HG03378 (cell line): ENCODE results near the gene PRKACG.
A peak's percentile ranks its signal among the peaks of the same experiment; 100 is the strongest.
"Not testable (repeated sequence)": the region's sequence is repeated elsewhere in the genome, so short reads cannot be mapped to it uniquely, and the experiment has no call there.

Source experiments
- ATAC-seq: cut with Tn5 transposase; IDR thresholded peaks from one replicate; pipeline ENCODE4 v1.9.1; 2021; ENCODE audit warnings: mild to moderate bottlenecking, moderate library complexity; ENCODE audit not compliant: unreplicated experiment

The PRKACG gene

GRCh38 chr9:69014013-69014412, at the start of gene PRKACG:
Gene PRKACG, minus strand, starts transcription at chr9:69014113. Its CDS starts 21 bp downstream, at chr9:69014092.
- no peak for ATAC-seq

GRCh38 chr9:69062195-69062594, 48.3 kb upstream of the PRKACG start:
- no peak for ATAC-seq

- ATAC-seq = no peak
Observed at GRCh38 chr9:69060766-69061165, 46.9 kb upstream of the PRKACG start.

- ATAC-seq = no peak
Observed at GRCh38 chr9:69058101-69058500, 44.2 kb upstream of the PRKACG start.

GRCh38 chr9:69056191-69056815, 42.4 kb upstream of the PRKACG start:
- ATAC-seq = no peak

GRCh38 chr9:69054989-69055388, 41.1 kb upstream of the PRKACG start:
- ATAC-seq = no peak

GRCh38 chr9:69050936-69051335, 37.0 kb upstream of the PRKACG start:
- not testable (repeated sequence) for ATAC-seq

- ATAC-seq = no peak
Observed at GRCh38 chr9:69049094-69049493, 35.2 kb upstream of the PRKACG start.

GRCh38 chr9:69047371-69047770, 33.5 kb upstream of the PRKACG start:
- ATAC-seq = no peak

GRCh38 chr9:69046723-69047122, 32.8 kb upstream of the PRKACG start:
- ATAC-seq = no peak

GRCh38 chr9:69045821-69046220, 31.9 kb upstream of the PRKACG start:
- no peak for ATAC-seq

GRCh38 chr9:69044240-69045219, 30.6 kb upstream of the PRKACG start:
- ATAC-seq = no peak

- ATAC-seq = no peak
Observed at GRCh38 chr9:69040646-69041045, 26.7 kb upstream of the PRKACG start.

- ATAC-seq = no peak
Observed at GRCh38 chr9:69036799-69037198, 22.9 kb upstream of the PRKACG start.

- ATAC-seq = peak; percentile 28
Observed at GRCh38 chr9:69036309-69036708, 22.4 kb upstream of the PRKACG start.

GRCh38 chr9:69035438-69036308, 21.8 kb upstream of the PRKACG start, which contains the start of gene FXN:
Gene FXN, plus strand, starts transcription at chr9:69035752. Its CDS starts 31 bp downstream, at chr9:69035783.
- ATAC-seq = peak; percentile 89

- no peak for ATAC-seq
Observed at GRCh38 chr9:69034071-69034470, 20.2 kb upstream of the PRKACG start.

GRCh38 chr9:69030851-69031645, 17.1 kb upstream of the PRKACG start:
- no peak for ATAC-seq

GRCh38 chr9:69029535-69029934, 15.6 kb upstream of the PRKACG start:
- ATAC-seq = no peak

- ATAC-seq = no peak
Observed at GRCh38 chr9:69028754-69029153, 14.8 kb upstream of the PRKACG start.
